ENCODE measurements around the gene SLC48A1.

Gene SLC48A1

GRCh38 chr12:47745485-47746041 lies 27.5 kb upstream of the SLC48A1 start:
- Histone ChIP-seq H3K27me3 (no peaks in the 10 kb centered on the region), H3K9me3 (no peaks in the 10 kb centered on the region), H3K4me1 (peaks cover 6% of the 10 kb centered on the region; the same call in 1 of the 2 replicates), H3K4me3 (ENCODE audit: low read depth, low read length) (no peak overlapping the region), H3K36me3 (no peaks in the 10 kb centered on the region)
- DNase-seq = no peak
- TF ChIP-seq CTCF (IDR thresholded peaks at IDR 0.05; ENCODE audit: low read depth, low read length) = no peak

GRCh38 chr12:47746073-47746472 lies 27.0 kb upstream of the SLC48A1 start:
- Histone ChIP-seq H3K4me3 (ENCODE audit: low read depth, low read length) (no peak overlapping the region), H3K27me3 (no peaks in the 10 kb centered on the region), H3K4me1 (peaks cover 3% of the 10 kb centered on the region; the same call in 1 of the 2 replicates), H3K9me3 (no peaks in the 10 kb centered on the region), H3K36me3 (no peaks in the 10 kb centered on the region)
- DNase-seq = no peak
- no peak for TF ChIP-seq CTCF (IDR thresholded peaks at IDR 0.05; ENCODE audit: low read depth, low read length)

- Histone ChIP-seq H3K4me1 (no peaks in the 10 kb centered on the region), H3K4me3 (ENCODE audit: low read depth, low read length) (no peak overlapping the region), H3K36me3 (no peaks in the 10 kb centered on the region), H3K9me3 (no peaks in the 10 kb centered on the region), H3K27me3 (no peaks in the 10 kb centered on the region)
- no peak for DNase-seq
- TF ChIP-seq CTCF (IDR thresholded peaks at IDR 0.05; ENCODE audit: low read depth, low read length) = no peak
These were observed 26.5 kb upstream of the SLC48A1 start for GRCh38 chr12:47746523-47746922.

- DNase-seq = no peak
- no peaks in the 10 kb centered on the region for H3K36me3 ChIP-seq
- TF ChIP-seq CTCF (IDR thresholded peaks at IDR 0.05; ENCODE audit: low read depth, low read length) = no peak
- no peaks in the 10 kb centered on the region; the same call in 1 of the 2 replicates for H3K4me1 ChIP-seq
- H3K27me3 ChIP-seq = no peaks in the 10 kb centered on the region
- H3K4me3 ChIP-seq (ENCODE audit: low read depth, low read length) = no peak overlapping the region
- H3K9me3 ChIP-seq = no peaks in the 10 kb centered on the region
These were observed 25.9 kb upstream of the SLC48A1 start for GRCh38 chr12:47747126-47747525.

GRCh38 chr12:47747596-47748506 lies 25.2 kb upstream of the SLC48A1 start:
- Histone ChIP-seq H3K27me3 (no peaks in the 10 kb centered on the region), H3K4me1 (peaks cover 6% of the 10 kb centered on the region), H3K9me3 (no peaks in the 10 kb centered on the region), H3K36me3 (no peaks in the 10 kb centered on the region), H3K4me3 (ENCODE audit: low read depth, low read length) (no peak overlapping the region)
- TF ChIP-seq CTCF (IDR thresholded peaks at IDR 0.05; ENCODE audit: low read depth, low read length) = no peak
- DNase-seq = no peak

- TF ChIP-seq CTCF (IDR thresholded peaks at IDR 0.05; ENCODE audit: low read depth, low read length) = no peak
- no peak overlapping the region for H3K4me3 ChIP-seq (ENCODE audit: low read depth, low read length)
- H3K4me1 ChIP-seq = peaks cover 12% of the 10 kb centered on the region
- H3K36me3 ChIP-seq = no peaks in the 10 kb centered on the region
- no peaks in the 10 kb centered on the region for H3K27me3 ChIP-seq
- no peak for DNase-seq
- H3K9me3 ChIP-seq = no peaks in the 10 kb centered on the region
These were observed 24.6 kb upstream of the SLC48A1 start for GRCh38 chr12:47748507-47748828.
